Measurements from ENCODE around the gene ZMIZ2.
A peak's percentile ranks its signal among the peaks of the same experiment; 100 is the strongest.

ZMIZ2 gene

GRCh38 chr7:44756904-44757303 is 8.3 kb downstream of the ZMIZ2 start:
- DNase-seq, result no peak

GRCh38 chr7:44757311-44757710 is 8.7 kb downstream of the ZMIZ2 start:
- DNase-seq, result no peak

GRCh38 chr7:44757739-44758138 is 9.1 kb downstream of the ZMIZ2 start:
- DNase-seq, result no peak

- DNase-seq, result no peak
Measured at GRCh38 chr7:44759246-44759645, 10.6 kb downstream of the ZMIZ2 start.

GRCh38 chr7:44760034-44760580 is 11.5 kb downstream of the ZMIZ2 start:
- no peak for DNase-seq

GRCh38 chr7:44761207-44762161 is 12.8 kb downstream of the ZMIZ2 start:
- no peak for DNase-seq

GRCh38 chr7:44762300-44762699 is 13.7 kb downstream of the ZMIZ2 start:
- DNase-seq, result no peak

- no peak for DNase-seq
Measured at GRCh38 chr7:44762726-44763522, 14.3 kb downstream of the ZMIZ2 start.

- DNase-seq, result no peak
Measured at GRCh38 chr7:44764081-44764480, 15.4 kb downstream of the ZMIZ2 start.

- no peak for DNase-seq
Measured at GRCh38 chr7:44764665-44765578, 16.3 kb downstream of the ZMIZ2 start.

GRCh38 chr7:44765579-44766415 is 17.1 kb downstream of the ZMIZ2 start:
- DNase-seq, result no peak

GRCh38 chr7:44766416-44766801 is 17.8 kb downstream of the ZMIZ2 start:
- no peak for DNase-seq

GRCh38 chr7:44767134-44767911 is 18.7 kb downstream of the ZMIZ2 start:
- no peak for DNase-seq

GRCh38 chr7:44767912-44768627 is 19.4 kb downstream of the ZMIZ2 start:
- peak in 1 of 2 donors; percentile 22 for DNase-seq

GRCh38 chr7:44768628-44769371 is 20.2 kb downstream of the ZMIZ2 start:
- DNase-seq, result no peak

GRCh38 chr7:44769376-44769775 is 20.7 kb downstream of the ZMIZ2 start:
- no peak for DNase-seq

- no peak for DNase-seq
Measured at GRCh38 chr7:44769776-44770294, 21.2 kb downstream of the ZMIZ2 start.

- DNase-seq, result no peak
Measured at GRCh38 chr7:44771358-44771757, 22.7 kb downstream of the ZMIZ2 start.

GRCh38 chr7:44772440-44772839 is 23.8 kb downstream of the ZMIZ2 start:
- DNase-seq, result no peak
